Liver (tissue), 3 donors: ENCODE measurements around the gene SLC39A3.

Experiments used
- CTCF ChIP-seq: fragments of 150-350 bp; IDR thresholded peaks from 2 replicates; pipeline ENCODE4 v1.5.1; 2017; ENCODE audit warnings: improper control_type of control experiment, low read depth, low read length; ENCODE audit not compliant: missing input control
- EGR1 ChIP-seq, 2 donors: IDR thresholded peaks; 2 replicates each; pipeline ENCODE4 v1.6.1; 2016 to 2018; ENCODE audit warnings: antibody characterized with exemption in 2 of 2, low read depth in 2 of 2
- GABPA ChIP-seq, 2 donors: IDR thresholded peaks in 1 of 2; conservative IDR thresholded peaks in 1 of 2; 2 replicates each; pipeline ENCODE4 v1.6.1; 2016; ENCODE audit warnings: antibody characterized with exemption in 2 of 2, mild to moderate bottlenecking in 1 of 2, moderate library complexity in 1 of 2
- MAX ChIP-seq: IDR thresholded peaks from 2 replicates; pipeline ENCODE4 v1.6.1; 2016; ENCODE audit warnings: antibody characterized with exemption
- REST ChIP-seq: IDR thresholded peaks from 2 replicates; pipeline ENCODE4 v1.6.1; 2016; ENCODE audit warnings: antibody characterized with exemption, mild to moderate bottlenecking
- RXRA ChIP-seq, 2 donors: IDR thresholded peaks; 2 replicates each; pipeline ENCODE4 v1.6.1; 2017 to 2018; ENCODE audit warnings: antibody characterized with exemption in 2 of 2, mild to moderate bottlenecking in 1 of 2
- SP1 ChIP-seq: IDR thresholded peaks from 2 replicates; pipeline ENCODE4 v1.6.1; 2018; ENCODE audit warnings: antibody characterized with exemption, mild to moderate bottlenecking
- donor health status: healthy.
- donor health status: healthy.

- TF ChIP-seq CTCF, result no peak
- no peak for TF ChIP-seq REST
- TF ChIP-seq SP1, result no peak
- TF ChIP-seq RXRA (IDR thresholded peaks at IDR 0.05), result no peak
- TF ChIP-seq GABPA (IDR thresholded peaks at IDR 0.05 in 1 of 2, conservative IDR thresholded peaks at IDR 0.05 in 1 of 2), result no peak
- no peak for TF ChIP-seq EGR1 (IDR thresholded peaks at IDR 0.05; ENCODE audit: low read depth in 2 of 2)
- TF ChIP-seq MAX, result no peak
These were observed 16.1 kb downstream of the SLC39A3 start for GRCh38 chr19:2723747-2724146.
